K562 (cell line): ENCODE measurements around the gene SETDB2.

ENCODE experiments used
- ATF7 ChIP-seq: fragments of 450-650 bp; IDR thresholded peaks from 2 replicates; pipeline ENCODE4 v1.7.1; 2014; ENCODE audit warnings: mild to moderate bottlenecking, moderate library complexity
- CTCF ChIP-seq, 3 experiments: IDR thresholded peaks in 2 of 3; conservative IDR thresholded peaks in 1 of 3; 2 replicates each; pipeline ENCODE4 v1.5.1; 2011 to 2012; ENCODE audit warnings: low read length in 3 of 3, mild to moderate bottlenecking in 3 of 3, control low read depth in 2 of 3, improper control_type of control experiment in 1 of 3, inconsistent platforms in 1 of 3, low read depth in 1 of 3, mixed read lengths in 1 of 3, moderate library complexity in 1 of 3; ENCODE audit not compliant: insufficient read depth in 2 of 3
- PRDM10 ChIP-seq: fragments of 450-650 bp; IDR thresholded peaks from 2 replicates; pipeline ENCODE4 v1.6.1; 2018; ENCODE audit not compliant: partially characterized antibody
- YY1 ChIP-seq, 3 experiments: IDR thresholded peaks; 2 replicates each; pipeline ENCODE4 v1.6.1; 2011; ENCODE audit warnings: low read length in 2 of 3, mild to moderate bottlenecking in 2 of 3, moderate library complexity in 2 of 3, borderline replicate concordance in 1 of 3, control low read depth in 1 of 3, low read depth in 1 of 3; ENCODE audit not compliant: insufficient read depth in 3 of 3, insufficient replicate concordance in 2 of 3, control insufficient read depth in 1 of 3, insufficient read length in 1 of 3; ENCODE audit errors: extremely low read depth in 1 of 3
- ZNF354B ChIP-seq: fragments of 250-450 bp; sonication (Bioruptor Pico); IDR thresholded peaks from 2 replicates; pipeline ENCODE4 v1.4.0; 2020

GRCh38 chr13:49417161-49417560 is 26.9 kb upstream of the SETDB2 start:
- TF ChIP-seq ZNF354B (CRISPR knock-in tag), result no peak
- no peak for TF ChIP-seq PRDM10
- TF ChIP-seq ATF7, result no peak
- no peak for TF ChIP-seq CTCF (IDR thresholded peaks at IDR 0.05 in 2 of 3, conservative IDR thresholded peaks at IDR 0.05 in 1 of 3; ENCODE audit: insufficient read depth in 2 of 3, low read depth in 1 of 3, low read length in 3 of 3)
- no peak for TF ChIP-seq YY1 (IDR thresholded peaks at IDR 0.05; ENCODE audit: borderline replicate concordance in 1 of 3, control insufficient read depth in 1 of 3, extremely low read depth in 1 of 3, insufficient read depth in 3 of 3, insufficient read length in 1 of 3, insufficient replicate concordance in 2 of 3, low read depth in 1 of 3, low read length in 2 of 3)
